LNCAP (cell line): ENCODE data around the gene WDFY2.
A peak's percentile ranks its signal among the peaks of the same experiment; 100 is the strongest.

Experiments used
- CTCF ChIP-seq: fragments of 450-650 bp; IDR thresholded peaks from 2 replicates; pipeline ENCODE4 v1.5.1; 2017; ENCODE audit warnings: mild to moderate bottlenecking

The WDFY2 gene

GRCh38 chr13:51806566-51806965 is 222.3 kb downstream of the WDFY2 start:
- TF ChIP-seq CTCF: no peak

GRCh38 chr13:51807041-51807440 is 222.8 kb downstream of the WDFY2 start:
- TF ChIP-seq CTCF: no peak

GRCh38 chr13:51808811-51809210 is 224.5 kb downstream of the WDFY2 start:
- no peak for TF ChIP-seq CTCF

GRCh38 chr13:51811046-51811445 is 226.8 kb downstream of the WDFY2 start:
- no peak for TF ChIP-seq CTCF

GRCh38 chr13:51811920-51812451 is 227.7 kb downstream of the WDFY2 start:
- TF ChIP-seq CTCF: no peak

GRCh38 chr13:51814071-51814470 is 229.8 kb downstream of the WDFY2 start:
- no peak for TF ChIP-seq CTCF

GRCh38 chr13:51814825-51815650 is 230.8 kb downstream of the WDFY2 start:
- peak; percentile 74 for TF ChIP-seq CTCF
